ENCODE results near the gene RANBP1. TPM values are rescaled to one million over a fixed set of nuclear protein-coding genes. Genes with fewer than 3 reads are reported as not detected.

The RANBP1 gene
- total and polyA plus RNA-seq, 12 donors = 63.3 to 346 (median 126) TPM

- Histone ChIP-seq H3K4me3 (no peak overlapping the region), H3K36me3 (replicated peaks in 1 of 2) (peaks cover 0 to 99% of the 10 kb centered on the region in 2 donors), H3K27ac (no peak overlapping the region), H3K4me1 (replicated peaks in 1 of 2) (no peaks in the 10 kb centered on the region), H3K9me3 (replicated peaks in 1 of 3) (no peaks in the 10 kb centered on the region), H3K27me3 (no peaks in the 10 kb centered on the region)
- DNase-seq = no peak
- no peak for TF ChIP-seq POLR2A (IDR thresholded peaks at IDR 0.05)
- no peak for TF ChIP-seq CTCF (IDR thresholded peaks at IDR 0.05)
- 89 to 92% (median 90%) methylated on average over 9 of the region's 9 CpGs for WGBS, 4 donors
- intact Hi-C loops (cut with DNase I) = loop anchor here in 1 of 2 donors (10.0 kb wide), 1 partner anchor 76 kb away; the partner anchor contains the start of gene ARVCF
Observed at GRCh38 chr22:20090730-20091240, 25.1 kb upstream of the RANBP1 start.

GRCh38 chr22:20091690-20092476 is 24.0 kb upstream of the RANBP1 start:
- intact Hi-C loops (cut with DNase I) = loop anchor here in 1 of 2 donors (10.0 kb wide), 1 partner anchor 77 kb away; the partner anchor contains the start of gene ARVCF

GRCh38 chr22:20092477-20092854 is 23.4 kb upstream of the RANBP1 start:
- 92 to 93% (median 93%) methylated on average over 11 of the region's 11 CpGs for WGBS, 4 donors
- Histone ChIP-seq H3K27me3 (no peaks in the 10 kb centered on the region), H3K36me3 (replicated peaks in 1 of 2) (peaks cover 0 to 99% of the 10 kb centered on the region in 2 donors), H3K4me3 (no peak overlapping the region), H3K9me3 (replicated peaks in 1 of 3) (no peaks in the 10 kb centered on the region), H3K4me1 (replicated peaks in 1 of 2) (no peaks in the 10 kb centered on the region), H3K27ac (no peak overlapping the region)
- peak in 1 of 7 donors; percentile 8 for DNase-seq
- intact Hi-C loops (cut with DNase I) = loop anchor here in 1 of 2 donors (10.0 kb wide), 1 partner anchor 78 kb away; the partner anchor contains the start of gene ARVCF
- TF ChIP-seq POLR2A (IDR thresholded peaks at IDR 0.05) = no peak

More at GRCh38 chr22:20091690-20092476, 24.0 kb upstream of the RANBP1 start:
- no peak for TF ChIP-seq CTCF (IDR thresholded peaks at IDR 0.05)
- TF ChIP-seq POLR2A (IDR thresholded peaks at IDR 0.05) = no peak
- Histone ChIP-seq H3K9me3 (replicated peaks in 1 of 3) (no peaks in the 10 kb centered on the region), H3K27me3 (no peaks in the 10 kb centered on the region), H3K36me3 (replicated peaks in 1 of 2) (peaks cover 0 to 99% of the 10 kb centered on the region in 2 donors), H3K4me3 (no peak overlapping the region), H3K27ac (no peak overlapping the region), H3K4me1 (replicated peaks in 1 of 2) (no peaks in the 10 kb centered on the region)
- DNase-seq = peak in 1 of 7 donors; percentile 9
- 93 to 95% (median 95%) methylated on average over 16 of the region's 16 CpGs for WGBS, 4 donors

- Histone ChIP-seq H3K4me1 (replicated peaks in 1 of 2) (no peaks in the 10 kb centered on the region), H3K27me3 (no peaks in the 10 kb centered on the region), H3K9me3 (replicated peaks in 1 of 3) (no peaks in the 10 kb centered on the region), H3K27ac (no peak overlapping the region), H3K36me3 (replicated peaks in 1 of 2) (peaks cover 0 to 97% of the 10 kb centered on the region in 2 donors), H3K4me3 (no peak overlapping the region)
- DNase-seq = peak in 1 of 7 donors; percentile 10
- TF ChIP-seq POLR2A (IDR thresholded peaks at IDR 0.05) = no peak
- no peak for TF ChIP-seq CTCF (IDR thresholded peaks at IDR 0.05)
- 92 to 100% (median 94%) methylated on average over 8 to 13 of the region's 13 CpGs for WGBS, 4 donors
- intact Hi-C loops (cut with DNase I) = loop anchor here in 1 of 2 donors (10.0 kb wide), 1 partner anchor 79 kb away; the partner anchor contains the start of gene ARVCF
Observed at GRCh38 chr22:20093418-20094196, 22.3 kb upstream of the RANBP1 start.

All from adrenal gland (tissue), 12 donors.